HG03469 (cell line): ENCODE measurements around the gene NMUR2.
A peak's percentile ranks its signal among the peaks of the same experiment; 100 is the strongest.

Source experiments
- ATAC-seq: cut with Tn5 transposase; IDR thresholded peaks from one replicate; pipeline ENCODE4 v1.9.1; 2021; ENCODE audit warnings: mild to moderate bottlenecking, moderate library complexity, moderate number of reproducible peaks; ENCODE audit not compliant: unreplicated experiment

NMUR2 gene, protein sequence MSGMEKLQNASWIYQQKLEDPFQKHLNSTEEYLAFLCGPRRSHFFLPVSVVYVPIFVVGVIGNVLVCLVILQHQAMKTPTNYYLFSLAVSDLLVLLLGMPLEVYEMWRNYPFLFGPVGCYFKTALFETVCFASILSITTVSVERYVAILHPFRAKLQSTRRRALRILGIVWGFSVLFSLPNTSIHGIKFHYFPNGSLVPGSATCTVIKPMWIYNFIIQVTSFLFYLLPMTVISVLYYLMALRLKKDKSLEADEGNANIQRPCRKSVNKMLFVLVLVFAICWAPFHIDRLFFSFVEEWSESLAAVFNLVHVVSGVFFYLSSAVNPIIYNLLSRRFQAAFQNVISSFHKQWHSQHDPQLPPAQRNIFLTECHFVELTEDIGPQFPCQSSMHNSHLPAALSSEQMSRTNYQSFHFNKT

GRCh38 chr5:152405145-152405544 is at the start of gene NMUR2:
TSS of gene NMUR2 (minus strand) at chr5:152405279. CDS start at chr5:152405113, 166 bp downstream.
- ATAC-seq = no peak

DNA sequence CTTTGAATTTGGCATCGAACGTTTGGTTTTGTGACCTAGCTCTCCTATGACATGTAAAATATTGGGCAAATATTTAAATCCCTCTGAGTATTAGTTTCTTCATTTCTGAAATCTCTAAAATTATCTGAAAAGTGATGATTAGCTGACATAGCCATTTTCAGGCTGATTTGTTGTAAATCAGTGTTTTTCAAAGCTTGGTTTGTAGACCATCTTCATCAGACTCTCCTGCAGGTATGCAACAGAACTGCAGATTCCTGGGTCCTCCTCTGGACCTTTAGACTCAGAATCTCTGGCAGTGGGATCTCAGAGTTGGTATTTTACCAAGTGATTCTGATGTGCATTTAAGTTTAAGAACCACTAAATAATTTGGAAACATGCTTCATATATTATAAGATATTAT is 38.9 kb upstream of the NMUR2 start:
- no peak for ATAC-seq

GRCh38 chr5:152439791-152440190 is 34.7 kb upstream of the NMUR2 start:
- no peak for ATAC-seq

DNA sequence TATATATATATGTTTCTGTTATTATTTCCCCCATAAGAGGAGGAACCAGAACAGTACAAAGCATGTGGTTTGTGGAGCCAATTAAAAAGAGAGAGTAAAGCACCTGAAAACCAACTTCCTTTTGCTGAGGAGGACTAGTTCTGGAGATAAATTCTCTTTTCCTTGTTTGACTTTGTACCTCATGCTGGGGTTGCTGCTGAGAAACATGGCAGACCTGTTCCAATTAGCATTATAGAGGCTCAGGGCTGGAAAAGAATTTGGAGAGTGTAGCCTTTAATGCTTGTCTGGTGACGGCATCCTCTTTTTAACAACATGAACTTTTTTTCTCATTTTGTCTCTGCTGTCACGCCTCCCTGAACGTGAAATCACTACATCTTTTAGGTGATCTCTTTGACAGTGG is 32.8 kb upstream of the NMUR2 start:
- ATAC-seq = no peak

DNA sequence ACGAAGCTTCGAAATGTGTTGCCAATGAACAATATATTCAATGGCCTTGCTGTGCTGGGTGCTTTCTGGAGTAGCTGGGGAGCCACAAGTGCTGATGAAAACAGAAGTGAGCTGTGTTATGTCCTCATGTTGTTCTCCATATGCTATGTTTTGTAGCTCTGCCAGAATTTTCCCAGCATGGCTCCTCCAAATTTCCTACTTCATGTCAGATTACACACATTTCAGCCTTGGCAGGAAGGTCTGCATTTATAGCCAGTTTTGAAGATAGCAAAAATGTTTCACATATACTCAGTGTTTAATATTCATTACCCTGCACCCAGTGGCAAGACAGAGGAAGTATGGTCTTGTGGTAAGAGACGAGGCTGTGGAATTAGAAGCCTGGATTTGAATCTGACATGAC is 22.6 kb upstream of the NMUR2 start:
- no peak for ATAC-seq

- no peak for ATAC-seq
These were observed 20.0 kb upstream of the NMUR2 start for GRCh38 chr5:152425083-152425482.

DNA sequence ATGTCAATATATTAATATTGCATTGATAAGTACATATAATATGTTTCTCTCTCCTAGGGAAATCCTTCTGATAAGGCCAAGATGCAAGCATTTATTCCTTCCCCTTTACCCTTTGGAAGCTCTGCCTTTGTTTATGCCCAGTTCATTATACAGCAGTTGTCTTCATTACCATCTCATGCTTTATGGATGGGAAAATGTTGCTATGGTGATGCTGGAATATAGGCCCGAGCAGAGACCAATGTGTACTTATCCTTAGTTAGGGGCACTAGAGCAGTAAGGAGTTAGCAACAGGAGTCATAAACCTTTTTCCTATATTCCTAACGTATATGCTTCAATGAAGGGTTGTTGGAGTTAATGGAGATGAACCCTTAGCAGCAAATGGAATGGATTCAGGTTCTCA is 19.4 kb upstream of the NMUR2 start:
- ATAC-seq = no peak

- ATAC-seq = no peak
These were observed 17.0 kb upstream of the NMUR2 start for GRCh38 chr5:152422081-152422480.

DNA sequence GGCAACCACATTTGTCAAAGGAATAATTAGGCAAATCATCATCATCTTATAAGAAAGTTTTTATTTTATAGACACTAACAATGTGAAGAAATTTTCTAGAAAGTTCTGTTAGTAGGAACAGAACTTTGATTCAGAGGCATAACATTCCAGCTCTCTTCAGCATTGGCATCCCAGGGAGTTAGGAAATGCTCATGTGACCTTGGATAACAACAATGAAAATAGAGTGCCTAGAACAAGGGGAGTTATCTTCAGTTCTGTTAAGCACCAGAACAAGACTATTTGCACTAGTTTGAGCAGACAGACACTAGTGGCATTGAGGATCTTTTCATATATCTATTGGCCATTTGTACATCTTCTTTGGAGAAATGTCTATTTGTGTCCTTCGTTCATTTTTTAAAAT is 7.0 kb upstream of the NMUR2 start:
- no peak for ATAC-seq

- no peak for ATAC-seq
These were observed 1.0 kb upstream of the NMUR2 start for GRCh38 chr5:152406082-152406481.

GRCh38 chr5:152404494-152404893 is 585 bp downstream of the NMUR2 start:
- ATAC-seq = no peak

DNA sequence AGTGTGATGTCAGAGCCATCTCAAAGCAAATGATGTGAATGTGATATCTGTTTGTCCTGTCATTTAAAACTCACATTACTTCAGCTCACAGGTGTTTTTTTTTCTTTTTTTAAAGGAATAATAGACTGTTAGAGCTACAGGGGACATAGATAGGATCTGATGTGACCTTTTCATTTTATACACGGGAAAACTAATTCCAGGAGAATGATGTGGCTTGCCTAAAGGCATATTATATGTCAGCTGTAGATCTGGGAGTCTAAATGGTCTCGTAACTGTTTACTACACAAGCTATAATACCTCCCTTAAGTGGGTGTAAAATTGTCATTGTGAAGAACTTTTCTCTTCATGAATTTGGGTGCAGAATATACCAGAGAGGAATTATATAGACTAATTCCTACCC is 2.0 kb downstream of the NMUR2 start:
- ATAC-seq = no peak

- no peak for ATAC-seq
These were observed 4.2 kb downstream of the NMUR2 start for GRCh38 chr5:152400846-152401245.

GRCh38 chr5:152397581-152397980 is 7.5 kb downstream of the NMUR2 start:
- ATAC-seq = peak; percentile 81

GRCh38 chr5:152393441-152393840 is 11.6 kb downstream of the NMUR2 start:
- no peak for ATAC-seq

- ATAC-seq = no peak
These were observed 15.8 kb downstream of the NMUR2 start for GRCh38 chr5:152389208-152389849.

DNA sequence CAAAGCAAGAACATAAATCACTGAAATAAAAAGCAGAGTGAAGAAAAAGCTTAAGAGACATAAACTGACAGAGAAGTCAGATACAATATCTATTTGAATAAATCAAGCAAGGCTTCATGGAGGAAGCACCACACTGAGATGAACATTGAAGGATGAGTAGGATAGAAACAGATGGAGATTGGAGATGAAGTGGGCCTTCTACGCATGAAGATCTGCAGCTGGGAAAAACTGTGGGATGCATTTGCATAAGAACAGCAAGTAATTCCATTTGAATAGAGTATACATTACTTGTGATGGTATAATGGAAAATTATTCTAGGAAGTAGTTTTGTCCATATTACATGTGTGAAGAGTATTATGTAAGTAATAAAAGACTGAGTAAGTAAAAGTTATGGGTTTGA is 16.5 kb downstream of the NMUR2 start:
- ATAC-seq = no peak

GRCh38 chr5:152380415-152381123 is 24.5 kb downstream of the NMUR2 start:
- no peak for ATAC-seq

DNA sequence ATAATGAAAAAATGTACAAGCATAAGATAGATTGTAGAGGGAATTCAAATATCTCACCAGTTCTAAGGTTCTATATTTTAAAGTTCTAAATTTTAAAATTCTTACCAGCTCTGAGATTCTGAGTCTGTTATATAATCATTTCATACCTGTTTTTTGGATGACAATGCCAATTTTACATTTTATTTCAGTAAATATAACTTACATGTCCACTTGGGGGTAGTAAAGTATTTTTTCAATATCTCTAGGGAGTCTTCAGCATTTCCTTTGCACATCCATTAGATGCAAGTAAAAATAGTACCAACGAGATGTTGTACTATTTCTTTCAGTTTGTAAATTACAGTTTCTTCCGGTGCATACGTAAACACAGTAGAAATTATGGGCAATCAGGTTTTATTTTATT is 25.7 kb downstream of the NMUR2 start:
- no peak for ATAC-seq

- ATAC-seq = no peak
These were observed 26.3 kb downstream of the NMUR2 start for GRCh38 chr5:152378730-152379129.

DNA sequence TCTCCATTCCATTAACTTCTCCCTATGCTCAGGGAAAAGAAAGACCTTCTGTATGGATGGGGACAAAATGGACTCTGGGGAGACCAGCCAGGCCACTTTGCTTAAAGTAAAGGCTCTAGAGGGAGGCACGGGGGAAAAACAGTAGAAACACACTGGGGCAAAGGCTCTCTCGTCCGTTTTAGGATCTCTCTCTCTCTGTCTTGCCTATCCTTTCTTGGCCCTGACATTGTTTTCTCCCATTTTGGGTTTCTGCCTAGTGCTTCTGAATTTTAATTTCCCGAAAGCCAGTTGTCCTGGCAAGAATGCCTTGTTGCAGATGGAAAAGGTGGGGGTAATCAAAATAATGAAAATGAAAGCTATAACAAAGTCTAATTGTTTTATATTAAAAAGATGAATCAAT is 28.2 kb downstream of the NMUR2 start:
- no peak for ATAC-seq
